ENCODE measurements around the gene LGALS16. TPM values are rescaled to one million over a fixed set of nuclear protein-coding genes. Genes with fewer than 3 reads are reported as not detected.

Gene LGALS16
- total RNA-seq, 8 experiments from 2014 or later = not detected

- H3K4me3 ChIP-seq = no peak overlapping the region
- no peak for ATAC-seq (replicated peaks in 6 of 8)
- H3K27ac ChIP-seq = no peak overlapping the region
- no peaks in the 10 kb centered on the region for H3K4me1 ChIP-seq (replicated peaks in 1 of 2)
- WGBS, 10 experiments = 0 to 60% (median 25%) methylated on average over 1 to 6 of the region's 6 CpGs; no CpG with 5 or more reads in 2 of the 10 experiments
- in situ Hi-C loops (cut with MboI; ENCODE audit: low pct_unique_long_range_greater_than_20kb in 2 of 9, low sequenced_read_pairs in 9 of 9, unreplicated experiment in 9 of 9) = no loop called here
Observed at GRCh38 chr19:39708594-39708993, 52.9 kb downstream of the LGALS16 start.

GRCh38 chr19:39709026-39709872, 53.5 kb downstream of the LGALS16 start:
- WGBS, 10 experiments = 0 to 90% (median 45%) methylated on average over 1 to 5 of the region's 5 CpGs; no CpG with 5 or more reads in 2 of the 10 experiments
- Histone ChIP-seq H3K27ac (no peak overlapping the region), H3K4me1 (replicated peaks in 1 of 2) (no peaks in the 10 kb centered on the region), H3K4me3 (no peak overlapping the region)
- in situ Hi-C loops (cut with MboI; ENCODE audit: low pct_unique_long_range_greater_than_20kb in 2 of 9, low sequenced_read_pairs in 9 of 9, unreplicated experiment in 9 of 9) = no loop called here
- no peak for ATAC-seq (replicated peaks in 6 of 8)

Other genes starting within 250 kb of the LGALS16 start
- 10 to 100 TPM in 3 of 8 experiments, 1 to 10 TPM in 4, under 1 TPM in 1; 0.96 to 30.4 (median 6.6) TPM for gene ZFP36, start 249.1 kb upstream of the LGALS16 start, total RNA-seq
- 10 to 100 TPM in 6 of 8 experiments, 1 to 10 TPM in 2; 1.1 to 50.6 (median 13.2) TPM for gene PLEKHG2, start 243.2 kb upstream of the LGALS16 start, total RNA-seq
- gene RPS16, start 220.0 kb upstream of the LGALS16 start, total RNA-seq = 1,000 to 10,000 TPM in 7 of 8 experiments, 100 to 1,000 TPM in 1; 781 to 3,131 (median 1,617) TPM
- gene SUPT5H, start 210.3 kb upstream of the LGALS16 start, total RNA-seq = 100 to 1,000 TPM in 1 of 8 experiments, 10 to 100 TPM in 7; 52.4 to 129 (median 76.3) TPM
- 100 to 1,000 TPM in 1 of 8 experiments, 10 to 100 TPM in 7; 46.0 to 104 (median 65.6) TPM for gene TIMM50, start 175.1 kb upstream of the LGALS16 start, total RNA-seq
- gene DLL3, start 157.0 kb upstream of the LGALS16 start, total RNA-seq = 10 to 100 TPM in 4 of 8 experiments, 1 to 10 TPM in 1, under 1 TPM in 3; 0.25 to 84.3 (median 8.1) TPM
- 1 to 10 TPM in 2 of 8 experiments, under 1 TPM in 4, not detected in 2; 0.27 to 1.9 (median 0.58) TPM for gene SELENOV, start 140.8 kb upstream of the LGALS16 start, total RNA-seq
- 10 to 100 TPM in 4 of 8 experiments, 1 to 10 TPM in 4; 6.2 to 14.2 (median 10.4) TPM for gene EID2B, start 123.1 kb upstream of the LGALS16 start, total RNA-seq
- 10 to 100 TPM; 15.3 to 27.0 (median 18.6) TPM for gene EID2, start 115.8 kb upstream of the LGALS16 start, total RNA-seq
- not detected for gene LGALS13, start 53.4 kb upstream of the LGALS16 start, total RNA-seq
- gene LGALS14, start 48.6 kb downstream of the LGALS16 start, total RNA-seq = not detected
- not detected for gene CLC, start 82.1 kb downstream of the LGALS16 start, total RNA-seq
- gene LEUTX, start 122.9 kb downstream of the LGALS16 start, total RNA-seq = 10 to 100 TPM in 1 of 8 experiments, not detected in 7; 34.9 TPM
- gene DYRK1B, start 178.2 kb downstream of the LGALS16 start, total RNA-seq = 10 to 100 TPM in 7 of 8 experiments, 1 to 10 TPM in 1; 8.9 to 27.3 (median 13.6) TPM
- 100 to 1,000 TPM in 4 of 8 experiments, 10 to 100 TPM in 4; 67.4 to 311 (median 110) TPM for gene FBL, start 190.5 kb downstream of the LGALS16 start, total RNA-seq

All from motor neuron (in vitro differentiated cells).